VCaP (cell line): ENCODE data around the gene MTHFR.
A peak's percentile ranks its signal among the peaks of the same experiment; 100 is the strongest.

Source experiments
- H3K27ac ChIP-seq: fragments of 450-650 bp; 2 replicates; pipeline ENCODE4 v1.5.1; 2017
- TF ChIP-seq, protein P1 (sequence below): fragments of 450-650 bp; conservative IDR thresholded peaks from 2 replicates; pipeline ENCODE4 v1.5.1; 2017; ENCODE audit warnings: mild to moderate bottlenecking, moderate library complexity

The MTHFR gene

DNA sequence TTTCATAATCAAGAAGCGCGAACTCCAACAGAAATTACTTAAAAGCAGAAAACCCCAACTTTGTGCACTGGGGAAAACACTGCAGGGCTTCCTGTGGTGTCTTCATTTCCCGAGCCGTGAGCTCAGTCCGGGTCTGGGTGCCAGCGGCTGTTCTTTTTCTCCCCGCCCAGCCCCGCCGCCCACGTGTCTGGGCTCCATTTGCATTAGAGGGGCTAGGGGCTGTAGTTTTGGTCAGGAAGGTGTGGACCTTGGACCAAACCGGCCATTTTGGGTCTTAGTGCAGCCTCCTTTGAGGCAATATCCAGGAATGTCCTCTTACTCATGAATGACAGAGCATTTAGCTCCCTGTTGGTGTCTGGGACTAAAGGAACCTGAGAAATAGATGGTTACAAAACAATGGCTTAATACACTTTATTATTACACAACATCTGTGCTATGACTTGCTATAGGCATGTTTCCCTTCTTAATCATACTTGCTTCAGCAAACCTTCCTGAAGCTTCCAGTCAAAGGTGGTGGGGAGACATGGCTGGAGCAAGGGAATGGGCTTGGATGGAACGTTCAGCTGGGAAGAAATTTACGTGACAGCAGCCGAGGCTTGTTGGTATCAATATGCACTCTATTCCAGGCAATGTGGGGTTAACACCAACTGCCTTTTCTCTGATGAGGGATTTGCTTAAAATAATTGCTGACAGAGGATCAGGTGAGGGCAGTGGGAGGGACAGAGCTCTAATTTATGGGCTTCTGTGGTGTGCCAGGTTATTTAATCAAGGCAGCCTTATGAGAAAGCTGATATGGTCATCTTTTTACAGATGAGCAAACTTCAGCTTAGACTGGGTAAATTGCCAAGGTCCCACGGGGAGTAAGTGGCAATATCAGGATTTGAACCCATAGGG is 68.8 kb downstream of the MTHFR start:
- peak overlapping the region; percentile 98 for H3K27ac ChIP-seq
- TF ChIP-seq, protein P1, sequence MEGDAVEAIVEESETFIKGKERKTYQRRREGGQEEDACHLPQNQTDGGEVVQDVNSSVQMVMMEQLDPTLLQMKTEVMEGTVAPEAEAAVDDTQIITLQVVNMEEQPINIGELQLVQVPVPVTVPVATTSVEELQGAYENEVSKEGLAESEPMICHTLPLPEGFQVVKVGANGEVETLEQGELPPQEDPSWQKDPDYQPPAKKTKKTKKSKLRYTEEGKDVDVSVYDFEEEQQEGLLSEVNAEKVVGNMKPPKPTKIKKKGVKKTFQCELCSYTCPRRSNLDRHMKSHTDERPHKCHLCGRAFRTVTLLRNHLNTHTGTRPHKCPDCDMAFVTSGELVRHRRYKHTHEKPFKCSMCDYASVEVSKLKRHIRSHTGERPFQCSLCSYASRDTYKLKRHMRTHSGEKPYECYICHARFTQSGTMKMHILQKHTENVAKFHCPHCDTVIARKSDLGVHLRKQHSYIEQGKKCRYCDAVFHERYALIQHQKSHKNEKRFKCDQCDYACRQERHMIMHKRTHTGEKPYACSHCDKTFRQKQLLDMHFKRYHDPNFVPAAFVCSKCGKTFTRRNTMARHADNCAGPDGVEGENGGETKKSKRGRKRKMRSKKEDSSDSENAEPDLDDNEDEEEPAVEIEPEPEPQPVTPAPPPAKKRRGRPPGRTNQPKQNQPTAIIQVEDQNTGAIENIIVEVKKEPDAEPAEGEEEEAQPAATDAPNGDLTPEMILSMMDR = no peak

DNA sequence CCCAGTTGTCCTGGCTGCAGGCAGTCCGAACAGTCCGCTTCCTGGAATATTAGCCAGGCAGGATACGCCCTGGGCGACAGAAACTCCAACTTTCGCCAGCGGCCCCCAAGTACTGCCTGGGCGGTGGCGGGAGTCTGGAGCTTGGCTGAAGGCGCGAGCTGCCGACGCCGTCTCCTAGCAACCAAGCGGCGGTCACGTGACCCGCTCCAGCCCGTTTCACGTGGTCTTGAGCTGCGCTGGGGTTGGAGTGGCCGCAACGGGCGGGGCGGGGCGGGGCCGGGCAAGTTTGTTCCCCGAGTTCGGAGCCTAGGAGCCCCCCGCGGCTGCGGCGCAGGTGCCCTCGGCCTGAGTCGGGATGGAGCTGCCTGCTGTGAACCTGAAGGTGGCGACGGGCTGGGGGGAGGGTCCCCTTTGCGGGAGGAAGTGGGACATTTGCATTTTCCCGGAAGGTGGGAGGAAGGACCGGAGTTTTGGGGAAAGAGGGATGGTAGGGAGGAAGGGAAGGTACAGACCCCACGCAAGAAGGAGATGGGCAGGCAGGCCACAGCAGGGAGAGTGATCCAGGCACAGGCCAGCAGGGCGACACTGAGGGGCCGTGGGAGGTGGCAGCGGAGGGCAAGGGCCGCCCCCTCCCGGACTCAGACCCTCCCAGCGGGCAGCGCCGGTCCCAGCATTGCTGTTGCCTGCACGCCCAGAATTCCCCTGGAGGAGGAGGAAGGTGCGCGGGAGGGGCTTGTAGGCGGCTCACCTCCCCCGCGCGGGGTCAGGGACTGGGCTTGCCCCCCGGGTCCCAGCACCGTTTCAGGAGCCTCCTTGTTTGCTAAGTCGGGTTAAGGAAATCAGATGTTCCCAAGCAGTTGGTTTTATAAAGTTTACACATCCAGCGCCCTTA is 69.7 kb downstream of the MTHFR start, which contains the start of gene AGTRAP:
Gene AGTRAP (plus strand): TSS at position 283 of the 892 bp plus-strand sequence. CDS start 73 bp downstream, at position 356.
- TF ChIP-seq, protein P1 = no peak
- H3K27ac ChIP-seq = peak within 1 kb of the TSS; percentile 98
